ENCODE measurements around the gene DNLZ.

DNA sequence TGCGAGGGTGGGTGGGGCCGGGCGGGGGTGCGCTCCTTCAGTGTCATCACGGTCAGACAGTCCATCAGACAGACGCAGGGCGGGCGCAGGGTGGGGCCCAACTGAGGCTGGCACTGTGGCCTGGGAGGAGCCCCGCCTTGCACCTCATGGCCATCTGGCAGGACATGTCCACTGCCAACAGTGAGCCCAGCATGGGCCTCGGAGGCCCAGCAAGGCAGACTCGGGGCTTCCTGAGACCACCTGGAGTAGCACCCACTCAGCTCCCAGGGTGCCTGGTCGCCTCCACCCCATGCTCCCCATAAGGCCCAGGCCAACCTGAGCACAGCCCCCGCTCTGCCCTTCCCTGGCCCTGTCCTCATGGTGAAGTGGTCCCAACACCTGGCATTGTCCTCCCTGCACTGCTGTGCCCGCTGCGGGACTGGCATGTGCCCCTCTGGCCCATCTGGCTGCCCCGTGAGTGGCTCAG is 44.7 kb downstream of the DNLZ start:
- TF ChIP-seq, protein P1, sequence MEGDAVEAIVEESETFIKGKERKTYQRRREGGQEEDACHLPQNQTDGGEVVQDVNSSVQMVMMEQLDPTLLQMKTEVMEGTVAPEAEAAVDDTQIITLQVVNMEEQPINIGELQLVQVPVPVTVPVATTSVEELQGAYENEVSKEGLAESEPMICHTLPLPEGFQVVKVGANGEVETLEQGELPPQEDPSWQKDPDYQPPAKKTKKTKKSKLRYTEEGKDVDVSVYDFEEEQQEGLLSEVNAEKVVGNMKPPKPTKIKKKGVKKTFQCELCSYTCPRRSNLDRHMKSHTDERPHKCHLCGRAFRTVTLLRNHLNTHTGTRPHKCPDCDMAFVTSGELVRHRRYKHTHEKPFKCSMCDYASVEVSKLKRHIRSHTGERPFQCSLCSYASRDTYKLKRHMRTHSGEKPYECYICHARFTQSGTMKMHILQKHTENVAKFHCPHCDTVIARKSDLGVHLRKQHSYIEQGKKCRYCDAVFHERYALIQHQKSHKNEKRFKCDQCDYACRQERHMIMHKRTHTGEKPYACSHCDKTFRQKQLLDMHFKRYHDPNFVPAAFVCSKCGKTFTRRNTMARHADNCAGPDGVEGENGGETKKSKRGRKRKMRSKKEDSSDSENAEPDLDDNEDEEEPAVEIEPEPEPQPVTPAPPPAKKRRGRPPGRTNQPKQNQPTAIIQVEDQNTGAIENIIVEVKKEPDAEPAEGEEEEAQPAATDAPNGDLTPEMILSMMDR (tag by site-specific recombination; IDR thresholded peaks at IDR 0.05): no peak
- TF ChIP-seq ZNF146 (tag by site-specific recombination; IDR thresholded peaks at IDR 0.05): no peak
- no peak for TF ChIP-seq ZNF580 (tag by site-specific recombination; IDR thresholded peaks at IDR 0.05)
- TF ChIP-seq ZNF433 (tag by site-specific recombination; IDR thresholded peaks at IDR 0.05; ENCODE audit: low read depth): no peak
- TF ChIP-seq, protein P2, sequence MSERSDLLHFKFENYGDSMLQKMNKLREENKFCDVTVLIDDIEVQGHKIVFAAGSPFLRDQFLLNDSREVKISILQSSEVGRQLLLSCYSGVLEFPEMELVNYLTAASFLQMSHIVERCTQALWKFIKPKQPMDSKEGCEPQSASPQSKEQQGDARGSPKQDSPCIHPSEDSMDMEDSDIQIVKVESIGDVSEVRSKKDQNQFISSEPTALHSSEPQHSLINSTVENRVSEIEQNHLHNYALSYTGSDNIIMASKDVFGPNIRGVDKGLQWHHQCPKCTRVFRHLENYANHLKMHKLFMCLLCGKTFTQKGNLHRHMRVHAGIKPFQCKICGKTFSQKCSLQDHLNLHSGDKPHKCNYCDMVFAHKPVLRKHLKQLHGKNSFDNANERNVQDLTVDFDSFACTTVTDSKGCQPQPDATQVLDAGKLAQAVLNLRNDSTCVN (tag by site-specific recombination; optimal IDR thresholded peaks at IDR 0.05): no peak
